ENCODE results near the gene NLRP10. TPM values are rescaled to one million over a fixed set of nuclear protein-coding genes. Genes with fewer than 3 reads are reported as not detected.

Gene NLRP10
- total RNA-seq, 1 donor from 2014 or later, result not detected

DNA sequence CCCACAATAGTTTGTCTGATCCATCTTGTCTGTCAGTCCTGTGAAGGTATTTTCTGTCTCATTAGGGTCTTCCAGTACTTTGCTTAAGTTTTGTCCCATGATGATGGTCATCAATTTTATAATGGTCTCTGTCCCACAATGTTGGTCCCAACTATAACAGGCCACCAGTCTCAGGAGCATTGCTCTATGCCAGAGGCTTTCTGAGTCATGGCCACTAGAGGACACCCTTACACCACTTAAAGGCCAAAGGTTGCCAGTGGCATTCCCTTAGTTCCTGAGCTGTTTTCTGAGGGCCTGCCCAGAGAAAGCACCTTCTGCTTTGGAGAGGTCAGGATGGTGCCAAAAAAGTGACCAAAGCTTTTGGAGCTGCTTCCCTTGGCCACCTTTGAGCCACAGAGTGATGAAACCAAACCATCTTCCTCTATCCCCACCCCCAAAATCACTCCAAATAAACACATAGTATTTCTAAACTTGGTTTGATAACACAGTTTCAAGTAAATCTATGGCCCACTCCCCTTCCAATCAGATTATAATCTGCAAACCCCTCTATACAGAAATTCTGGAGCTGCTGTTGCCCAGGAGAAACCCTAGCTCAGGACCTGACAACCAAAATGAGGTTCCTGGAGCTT lies 41.2 kb upstream of the NLRP10 start:
- peak in 1 of 2 donors; percentile 67 for DNase-seq (ENCODE audit: low spot score in 2 of 2)
- no peak overlapping the region for H3K4me3 ChIP-seq
- no peaks in the 10 kb centered on the region for H3K36me3 ChIP-seq
- no peak overlapping the region for H3K27ac ChIP-seq
- TF ChIP-seq, protein P1, sequence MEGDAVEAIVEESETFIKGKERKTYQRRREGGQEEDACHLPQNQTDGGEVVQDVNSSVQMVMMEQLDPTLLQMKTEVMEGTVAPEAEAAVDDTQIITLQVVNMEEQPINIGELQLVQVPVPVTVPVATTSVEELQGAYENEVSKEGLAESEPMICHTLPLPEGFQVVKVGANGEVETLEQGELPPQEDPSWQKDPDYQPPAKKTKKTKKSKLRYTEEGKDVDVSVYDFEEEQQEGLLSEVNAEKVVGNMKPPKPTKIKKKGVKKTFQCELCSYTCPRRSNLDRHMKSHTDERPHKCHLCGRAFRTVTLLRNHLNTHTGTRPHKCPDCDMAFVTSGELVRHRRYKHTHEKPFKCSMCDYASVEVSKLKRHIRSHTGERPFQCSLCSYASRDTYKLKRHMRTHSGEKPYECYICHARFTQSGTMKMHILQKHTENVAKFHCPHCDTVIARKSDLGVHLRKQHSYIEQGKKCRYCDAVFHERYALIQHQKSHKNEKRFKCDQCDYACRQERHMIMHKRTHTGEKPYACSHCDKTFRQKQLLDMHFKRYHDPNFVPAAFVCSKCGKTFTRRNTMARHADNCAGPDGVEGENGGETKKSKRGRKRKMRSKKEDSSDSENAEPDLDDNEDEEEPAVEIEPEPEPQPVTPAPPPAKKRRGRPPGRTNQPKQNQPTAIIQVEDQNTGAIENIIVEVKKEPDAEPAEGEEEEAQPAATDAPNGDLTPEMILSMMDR (IDR thresholded peaks at IDR 0.05), result peak; percentile 55 to 72 (median 70)
- intact Hi-C loops (cut with DNase I), result loop anchor here (1.0 to 2.0 kb wide), 3 partner anchors 27 to 92 kb away; no protein-coding TSS in a partner anchor
- H3K4me1 ChIP-seq, result no peaks in the 10 kb centered on the region
- no peaks in the 10 kb centered on the region for H3K9me3 ChIP-seq
- H3K27me3 ChIP-seq, result no peaks in the 10 kb centered on the region

DNA sequence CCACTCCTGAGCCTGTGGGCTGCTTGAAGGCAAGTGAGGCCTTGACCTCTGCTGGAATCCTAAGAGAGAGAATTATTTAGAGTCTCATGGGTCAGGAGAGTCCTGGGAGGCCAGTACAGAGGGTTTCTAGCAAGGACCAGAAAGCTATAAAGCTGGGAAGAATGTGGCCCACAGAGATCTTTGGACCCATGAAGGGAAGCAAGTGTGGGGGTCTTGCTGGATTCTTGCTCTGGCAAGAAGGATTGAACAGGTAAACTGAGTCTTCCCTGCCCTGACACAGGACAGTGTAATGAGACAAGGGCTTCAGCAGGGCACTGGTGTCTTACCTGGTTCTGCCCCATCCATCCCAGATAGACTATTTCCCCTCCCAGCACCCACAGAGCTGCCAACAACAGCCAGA lies 40.3 kb upstream of the NLRP10 start:
- H3K4me1 ChIP-seq, result no peaks in the 10 kb centered on the region
- no peaks in the 10 kb centered on the region for H3K27me3 ChIP-seq
- peak in 1 of 2 donors; percentile 9 for DNase-seq (ENCODE audit: low spot score in 2 of 2)
- TF ChIP-seq, protein P1 (IDR thresholded peaks at IDR 0.05), result no peak
- H3K27ac ChIP-seq, result no peak overlapping the region
- H3K9me3 ChIP-seq, result no peaks in the 10 kb centered on the region
- no peaks in the 10 kb centered on the region for H3K36me3 ChIP-seq
- H3K4me3 ChIP-seq, result no peak overlapping the region
- intact Hi-C loops (cut with DNase I), result no loop called here

DNA sequence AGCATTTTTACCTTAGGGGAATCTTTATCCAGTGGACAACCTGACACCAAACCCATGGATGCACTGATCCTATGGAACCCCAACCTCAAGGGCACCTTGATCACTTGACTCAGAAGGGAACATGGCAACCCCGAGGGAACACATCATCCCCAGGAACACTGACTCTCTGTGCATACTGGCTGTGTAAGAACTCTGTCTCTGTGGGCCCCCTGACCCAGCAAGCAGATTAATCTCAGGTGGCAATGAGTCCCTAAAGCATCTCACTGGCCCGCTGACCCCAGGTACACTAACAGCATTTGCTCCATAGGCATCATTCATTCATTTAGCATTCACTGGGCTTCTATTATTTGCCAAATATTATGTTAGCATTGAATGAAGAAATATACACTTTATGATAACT lies 38.8 kb upstream of the NLRP10 start:
- TF ChIP-seq, protein P1 (IDR thresholded peaks at IDR 0.05), result no peak
- no peaks in the 10 kb centered on the region for H3K27me3 ChIP-seq
- no peaks in the 10 kb centered on the region for H3K9me3 ChIP-seq
- no peak overlapping the region for H3K4me3 ChIP-seq
- H3K4me1 ChIP-seq, result no peaks in the 10 kb centered on the region
- intact Hi-C loops (cut with DNase I), result no loop called here
- peaks cover 0 to 4% of the 10 kb centered on the region in 2 donors for H3K36me3 ChIP-seq
- H3K27ac ChIP-seq, result no peak overlapping the region
- peak in 1 of 2 donors; percentile 33 for DNase-seq (ENCODE audit: low spot score in 2 of 2)

DNA sequence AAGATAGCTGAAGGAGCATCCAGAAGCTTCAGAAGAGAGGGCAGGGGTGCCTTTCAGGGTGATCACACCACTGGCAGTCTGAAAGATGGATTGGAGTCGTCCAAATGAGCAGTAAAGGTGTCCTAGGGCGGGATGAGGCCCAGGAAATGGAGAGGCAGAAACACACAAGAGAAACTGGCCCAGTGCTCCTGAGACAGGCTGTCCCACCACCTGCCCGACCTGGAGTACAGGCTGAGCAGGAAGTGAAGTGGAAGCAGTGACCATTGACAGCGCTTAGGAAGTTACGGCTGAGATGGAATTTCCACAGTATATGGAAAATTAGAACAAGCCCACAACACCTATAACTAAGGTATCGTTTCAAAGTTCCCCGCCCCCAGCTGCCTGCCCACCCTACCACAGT lies 37.9 kb upstream of the NLRP10 start:
- intact Hi-C loops (cut with DNase I), result no loop called here
- no peak overlapping the region for H3K27ac ChIP-seq

DNA sequence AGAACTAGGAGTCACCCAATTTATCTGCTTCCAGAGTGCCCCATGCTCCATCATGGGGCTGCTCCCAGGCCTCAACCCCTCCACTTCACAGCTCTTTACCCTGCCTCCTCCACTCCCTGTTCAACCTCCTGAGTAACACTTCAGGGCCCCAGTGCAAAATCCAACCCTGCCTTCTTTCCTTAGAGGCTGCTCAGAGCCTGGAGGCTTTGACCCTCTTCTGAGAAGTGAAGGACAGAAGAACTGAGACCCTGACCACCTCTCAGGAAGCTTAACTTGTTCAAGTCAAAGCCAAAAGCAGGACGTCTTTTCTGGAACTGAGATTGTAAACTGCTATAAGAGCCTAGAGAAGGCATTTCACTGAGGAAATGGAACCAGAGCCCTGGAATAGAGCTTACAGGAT lies 37.4 kb upstream of the NLRP10 start:
- no peak overlapping the region for H3K27ac ChIP-seq
- peaks cover 8 to 17% of the 10 kb centered on the region in 2 donors for H3K36me3 ChIP-seq
- no peaks in the 10 kb centered on the region for H3K27me3 ChIP-seq
- DNase-seq (ENCODE audit: low spot score in 2 of 2), result peak in 1 of 2 donors; percentile 41
- TF ChIP-seq, protein P1 (IDR thresholded peaks at IDR 0.05), result no peak
- intact Hi-C loops (cut with DNase I), result no loop called here
- no peaks in the 10 kb centered on the region for H3K9me3 ChIP-seq
- no peaks in the 10 kb centered on the region for H3K4me1 ChIP-seq
- H3K4me3 ChIP-seq, result no peak overlapping the region

More for the DNA sequence above, 37.9 kb upstream of the NLRP10 start:
- Histone ChIP-seq H3K9me3 (no peaks in the 10 kb centered on the region), H3K4me1 (no peaks in the 10 kb centered on the region), H3K36me3 (peaks cover 4 to 13% of the 10 kb centered on the region in 2 donors), H3K4me3 (no peak overlapping the region), H3K27me3 (no peaks in the 10 kb centered on the region)
- no peak for DNase-seq (ENCODE audit: low spot score in 2 of 2)
- TF ChIP-seq, protein P1 (IDR thresholded peaks at IDR 0.05), result no peak

Measured in ascending aorta (tissue), 2 donors.